HepG2 (cell line): Measurements from ENCODE around the gene EXOC6B. TPM values are rescaled to one million over a fixed set of nuclear protein-coding genes. Genes with fewer than 3 reads are reported as not detected.

ENCODE experiments used
- ATAC-seq: fragments of 200-7000 bp; cut with Tn5 transposase; 3 replicates; pipeline ENCODE4 v1.9.1; 2020; ENCODE audit warnings: mild to moderate bottlenecking, moderate library complexity
- BruUV-seq: library from RNA; stranded (reverse); fragments of 400-500 nt; replicated peaks from 2 replicates; lab custom pipeline; 2021; lab: Mats Ljungman, UMichigan
- CTCF ChIA-PET: fragments of 300-600 bp; formaldehyde crosslinking; extraction: SDS; loops from one replicate; lab custom pipeline; 2021; ENCODE audit warnings: low total read pairs, inconsistent platforms, low intra/inter-chr PET ratio; lab: Yijun Ruan, JAX
- POLR2A ChIA-PET: fragments of 350-600 bp; sonication (Branson Sonifier 250); formaldehyde crosslinking; loops from one replicate; lab custom pipeline; 2020; ENCODE audit warnings: antibody characterized with exemption, inconsistent platforms; lab: Yijun Ruan, JAX
- DNase-seq: peaks from one replicate; pipeline ENCODE4 v3.0.0-alpha.2; 2015; ENCODE audit warnings: low spot score
- FAIRE-seq: peaks from 3 replicates; lab custom pipeline; 2011; peaks lifted over from hg19 to GRCh38; lab: Jason Lieb, UNC
- H2AFZ ChIP-seq: one replicate; pipeline ENCODE4 v1.6.1; 2011; ENCODE audit warnings: low read length, inconsistent platforms
- H3K27ac ChIP-seq: fragments of 300-600 bp; 3 replicates; pipeline ENCODE4 v1.8.0; 2011; ENCODE audit warnings: mixed run types, mild to moderate bottlenecking, mixed read lengths, low read length, inconsistent platforms; ENCODE audit not compliant: insufficient read depth; ENCODE audit errors: extremely low read length
- H3K27me3 ChIP-seq, 2 experiments: fragments of 200-600 bp in 1 of 2; 2 replicates in 1 of 2; 3 replicates in 1 of 2; pipeline versions ENCODE4 v1.6.0 to v1.8.0; 2011; ENCODE audit warnings: low read length in 2 of 2, mild to moderate bottlenecking in 2 of 2, moderate library complexity in 2 of 2, inconsistent platforms in 1 of 2; ENCODE audit not compliant: insufficient read depth in 2 of 2, control insufficient read depth in 1 of 2
- H3K36me3 ChIP-seq, 2 experiments: fragments of 200-600 bp in 1 of 2; replicated peaks in 1 of 2; 2 replicates in 1 of 2; 3 replicates in 1 of 2; pipeline versions ENCODE4 v1.5.1 to v1.8.0; 2011; ENCODE audit warnings: low read length in 2 of 2, inconsistent platforms in 1 of 2; ENCODE audit not compliant: insufficient read depth in 2 of 2, control insufficient read depth in 1 of 2
- H3K4me1 ChIP-seq: 2 replicates; pipeline ENCODE4 v1.5.1; 2012; ENCODE audit warnings: low read length, inconsistent platforms; ENCODE audit not compliant: insufficient read depth
- H3K4me2 ChIP-seq: 2 replicates; pipeline ENCODE4 v1.6.0; 2011; ENCODE audit warnings: low read depth, low read length, inconsistent platforms
- H3K4me3 ChIP-seq, 3 experiments: fragments of 200-600 bp in 1 of 3; sonication (generic), shearing (Covaris generic) in 1 of 3; replicated peaks in 1 of 3; 2 replicates each; pipeline ENCODE4 v1.5.1; 2011 to 2016; ENCODE audit warnings: low read length in 3 of 3, inconsistent platforms in 2 of 3, low read depth in 2 of 3, mild to moderate bottlenecking in 2 of 3, control low read depth in 1 of 3, mixed read lengths in 1 of 3; ENCODE audit not compliant: insufficient read depth in 1 of 3
- H3K79me2 ChIP-seq: one replicate; pipeline ENCODE4 v1.6.1; 2011; ENCODE audit warnings: low read length, inconsistent platforms; ENCODE audit not compliant: insufficient read depth
- H3K9ac ChIP-seq: 2 replicates; pipeline ENCODE4 v1.6.0; 2011; ENCODE audit warnings: mild to moderate bottlenecking, low read depth, low read length, inconsistent platforms; ENCODE audit not compliant: insufficient read depth
- H3K9me3 ChIP-seq: 2 replicates; pipeline ENCODE4 v1.5.1; 2012; ENCODE audit warnings: mild to moderate bottlenecking, low read length
- H4K20me1 ChIP-seq: 2 replicates; pipeline ENCODE4 v1.6.0; 2011; ENCODE audit warnings: inconsistent platforms, mild to moderate bottlenecking, low read length, moderate library complexity; ENCODE audit not compliant: insufficient read depth
- CEBPB ChIP-seq: IDR thresholded peaks from 2 replicates; pipeline ENCODE4 v1.6.1; 2011; ENCODE audit warnings: low read depth, low read length, improper control_type of control experiment, borderline replicate concordance
- MAFK ChIP-seq, 2 experiments: IDR thresholded peaks in 1 of 2; conservative IDR thresholded peaks in 1 of 2; 2 replicates each; pipeline ENCODE4 v1.6.1; 2011; ENCODE audit warnings: improper control_type of control experiment in 2 of 2, low read length in 2 of 2
- MTA3 ChIP-seq: sonication (generic); formaldehyde crosslinking; IDR thresholded peaks from 2 replicates; pipeline ENCODE4 v1.4.0; 2020; ENCODE audit warnings: missing genetic modification reagents
- ZNF333 ChIP-seq: sonication (generic); formaldehyde crosslinking; IDR thresholded peaks from 2 replicates; pipeline ENCODE4 v1.4.0; 2020; ENCODE audit warnings: mild to moderate bottlenecking, missing genetic modification reagents, borderline replicate concordance
- WGBS: methylation state at CpG from one replicate; pipeline ENCODE4 v1.1.6; 2017; ENCODE audit warnings: low lambda C conversion rate; 5-methylcytosine and 5-hydroxymethylcytosine counted together
- in situ Hi-C: cut with HindIII; loops from 2 replicates; pipeline ENCODE4 v1.10.0; 2017; ENCODE audit warnings: low pct_unique_long_range_greater_than_20kb; ENCODE audit not compliant: extremely low pct_ligation_motif_present
- intact Hi-C: fragments of 100-400 bp; cut with micrococcal nuclease; formaldehyde crosslinking; loops from one replicate; pipeline ENCODE4 v1.10.0; 2022; ENCODE audit not compliant: unreplicated experiment
- polyA plus RNA-seq, 8 experiments: library from polyadenylated mRNA; depleted of rRNA in 3 of 8; stranded (reverse) in 7 of 8; unstranded in 1 of 8; fragments of >200 nt; fragmentation: Illumina TruSeq in 4 of 8; extraction: Trizol in 4 of 8; gene quantifications; 2 replicates each; pipeline versions ENCODE4 v1.2.1 to v1.2.3, GENCODE V29; 2011 to 2016; ENCODE audit warnings: low read depth in 4 of 8, missing spikeins in 1 of 8, mixed read lengths in 1 of 8; ENCODE audit not compliant: insufficient read depth in 1 of 8
- total RNA-seq, 5 experiments: library from RNA; depleted of rRNA; stranded (reverse); fragments of >200 nt; fragmentation: Illumina TruSeq; extraction: Trizol; gene quantifications; 2 replicates each; pipeline ENCODE4 v1.2.3, GENCODE V29; 2016; ENCODE audit warnings: low read depth in 1 of 5

Gene EXOC6B
- total and polyA plus RNA-seq, 2 of the 13 experiments (the other 11 are each of a cell fraction or from before 2014, with no cell fraction given): 9.1 to 15.9 TPM

DNA sequence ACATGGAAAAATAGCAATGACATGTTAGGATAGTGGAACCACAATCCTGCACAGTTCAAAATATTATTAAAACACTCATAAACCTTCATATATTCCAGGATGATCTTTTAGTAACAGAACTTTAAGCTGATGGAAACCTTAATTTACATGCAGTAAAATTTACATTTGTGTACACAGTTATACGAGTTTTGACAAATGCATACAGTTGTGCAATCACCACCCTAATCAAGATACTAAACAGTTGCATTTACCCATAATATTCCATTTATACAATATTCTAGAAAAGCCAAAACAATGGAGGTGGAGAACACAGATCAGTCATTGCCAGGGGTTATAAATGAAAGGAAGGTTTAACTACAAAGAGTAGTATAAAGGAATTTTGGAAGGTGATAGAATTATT lies 117.6 kb downstream of the EXOC6B start:
- peaks cover 14% of the 10 kb centered on the region for H3K4me1 ChIP-seq
- H3K27ac ChIP-seq: no peak overlapping the region
- ATAC-seq (no peak), DNase-seq (no peak), FAIRE-seq (no peak)
- H3K4me3 ChIP-seq: no peak overlapping the region
- H3K27me3 ChIP-seq: no peaks in the 10 kb centered on the region
- in situ Hi-C loops: no loop called here
- CTCF ChIA-PET: no interaction called here
- POLR2A ChIA-PET: no interaction called here
- TF ChIP-seq CEBPB: peak; percentile 42; the same call in 1 of the 2 replicates
- TF ChIP-seq MTA3 (CRISPR knock-in tag): no peak
- BruUV-seq: no TSS peak
- no peak overlapping the region for H2AFZ ChIP-seq
- H3K36me3 ChIP-seq: 0 out of 5 replicates have a peak, but pooled peaks cover 0 to 2% of the 10 kb centered on the region in 2 experiments
- no peaks in the 10 kb centered on the region for H4K20me1 ChIP-seq
- no peaks in the 10 kb centered on the region for H3K9me3 ChIP-seq
- intact Hi-C loops: no loop called here
- H3K79me2 ChIP-seq: no peaks in the 10 kb centered on the region
- H3K4me2 ChIP-seq: no peak overlapping the region
- 78% methylated on average over 1 of the region's 1 CpG for WGBS
- H3K9ac ChIP-seq: no peak overlapping the region

DNA sequence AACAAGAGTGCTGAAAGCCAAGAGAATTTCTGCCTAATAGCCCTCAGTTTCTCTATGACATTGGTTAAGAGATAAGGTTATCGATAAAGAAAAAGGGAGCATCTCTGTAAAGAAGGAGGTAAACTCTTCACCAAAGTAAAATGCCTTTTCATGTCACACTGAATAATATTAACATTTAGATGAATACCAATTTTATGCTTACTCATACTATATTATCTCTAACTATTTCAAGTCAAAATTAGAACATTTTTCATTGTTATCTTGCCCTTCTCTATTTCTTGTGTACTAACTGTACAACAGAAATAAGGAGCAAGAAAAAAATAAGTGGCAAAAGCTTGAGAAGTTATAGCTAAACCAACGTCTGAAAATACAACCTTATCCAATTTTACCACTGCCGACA lies 127.5 kb downstream of the EXOC6B start:
- ATAC-seq: no peak
- Histone ChIP-seq H3K27ac (no peak overlapping the region), H3K27me3 (no peaks in the 10 kb centered on the region), H2AFZ (no peak overlapping the region), H3K4me1 (peaks cover 21% of the 10 kb centered on the region), H3K9ac (no peak overlapping the region), H3K4me2 (no peak overlapping the region), H3K36me3 (no peaks in the 10 kb centered on the region; a peak in 1 of 5 replicates), H4K20me1 (peaks cover 4% of the 10 kb centered on the region; the same call in 1 of the 2 replicates), H3K79me2 (no peaks in the 10 kb centered on the region), H3K4me3 (no peak overlapping the region), H3K9me3 (no peaks in the 10 kb centered on the region)
- intact Hi-C loops (loop anchor here (10.0 kb wide), 1 partner anchor 1797 kb away; the partner anchor contains the start of gene LBX2), in situ Hi-C loops (no loop called here)
- ChIA-PET POLR2A (no interaction called here), CTCF (no interaction called here)
- no peak for FAIRE-seq
- BruUV-seq: no TSS peak
- WGBS: 95% methylated on average over 3 of the region's 3 CpGs
- TF ChIP-seq ZNF333: no peak
- 0 out of 4 replicates have a peak, but pooled peaks have one; percentile 11 to 14 for TF ChIP-seq MAFK (conservative IDR thresholded peaks at IDR 0.05 in 1 of 2, IDR thresholded peaks at IDR 0.05 in 1 of 2; ENCODE audit: low read length in 2 of 2)
- DNase-seq: no peak
